H9 (cell line): ENCODE data around the gene CSNK2B. TPM values are rescaled to one million over a fixed set of nuclear protein-coding genes. Genes with fewer than 3 reads are reported as not detected.
A peak's percentile ranks its signal among the peaks of the same experiment; 100 is the strongest.

ENCODE experiments used
- DNase-seq: peaks from one replicate; pipeline ENCODE4 v3.0.0-alpha.2; 2017
- H2AFZ ChIP-seq: one replicate; pipeline ENCODE4 v1.6.1; 2013; ENCODE audit warnings: mild to moderate bottlenecking, low read length, control low read depth, moderate library complexity
- H2AK5ac ChIP-seq: 2 replicates; pipeline ENCODE4 v1.6.1; 2013; ENCODE audit warnings: low read length, control low read depth, mixed read lengths; ENCODE audit not compliant: insufficient read length
- H2BK120ac ChIP-seq: one replicate; pipeline ENCODE4 v1.6.1; 2013; ENCODE audit warnings: low read depth, mild to moderate bottlenecking, low read length, control low read depth, inconsistent platforms; ENCODE audit not compliant: poor library complexity, severe bottlenecking
- H2BK12ac ChIP-seq: 2 replicates; pipeline ENCODE4 v1.6.1; 2013; ENCODE audit warnings: low read length, control low read depth, mixed read lengths, low read depth; ENCODE audit not compliant: insufficient read length
- H2BK15ac ChIP-seq: 2 replicates; pipeline ENCODE4 v1.6.1; 2013; ENCODE audit warnings: low read depth, low read length, control low read depth
- H2BK20ac ChIP-seq: one replicate; pipeline ENCODE4 v1.6.1; 2013; ENCODE audit warnings: low read depth, mild to moderate bottlenecking, low read length, control low read depth, inconsistent platforms; ENCODE audit not compliant: poor library complexity, severe bottlenecking
- H2BK5ac ChIP-seq: 2 replicates; pipeline ENCODE4 v1.6.1; 2013; ENCODE audit warnings: low read length, control low read depth, mixed read lengths; ENCODE audit not compliant: insufficient read length
- H3K14ac ChIP-seq: 2 replicates; pipeline ENCODE4 v1.6.1; 2013; ENCODE audit warnings: low read length, control low read depth; ENCODE audit not compliant: insufficient read depth
- H3K18ac ChIP-seq: 2 replicates; pipeline ENCODE4 v1.6.1; 2013; ENCODE audit warnings: low read depth, mild to moderate bottlenecking, mixed read lengths, low read length, control low read depth; ENCODE audit not compliant: insufficient read length
- H3K23ac ChIP-seq: 2 replicates; pipeline ENCODE4 v1.6.1; 2013; ENCODE audit warnings: low read length, control low read depth, mixed read lengths, low read depth; ENCODE audit not compliant: insufficient read length
- H3K23me2 ChIP-seq: 2 replicates; pipeline ENCODE4 v1.6.1; 2013; ENCODE audit warnings: low read depth, mild to moderate bottlenecking, mixed read lengths, low read length, control low read depth; ENCODE audit not compliant: insufficient read length, poor library complexity, severe bottlenecking
- H3K27ac ChIP-seq: 2 replicates; pipeline ENCODE4 v1.5.1; 2013; ENCODE audit warnings: low read length, control low read depth, mixed read lengths, low read depth; ENCODE audit not compliant: insufficient read length
- H3K27me3 ChIP-seq: 2 replicates; pipeline ENCODE4 v1.6.1; 2013; ENCODE audit warnings: low read length, control low read depth, inconsistent platforms; ENCODE audit not compliant: insufficient read depth
- H3K4ac ChIP-seq: 2 replicates; pipeline ENCODE4 v1.6.1; 2013; ENCODE audit warnings: low read depth, mild to moderate bottlenecking, control low read depth, inconsistent platforms, low read length, moderate library complexity
- H3K4me1 ChIP-seq: 2 replicates; pipeline ENCODE4 v1.6.1; 2013; ENCODE audit warnings: low read length, control low read depth, inconsistent platforms; ENCODE audit not compliant: insufficient read depth
- H3K4me2 ChIP-seq: 2 replicates; pipeline ENCODE4 v1.6.1; 2013; ENCODE audit warnings: low read length, control low read depth, mixed read lengths; ENCODE audit not compliant: insufficient read length, insufficient read depth
- H3K56ac ChIP-seq: 2 replicates; pipeline ENCODE4 v1.6.1; 2013; ENCODE audit warnings: low read depth, mild to moderate bottlenecking, mixed read lengths, low read length, control low read depth; ENCODE audit not compliant: insufficient read length
- H3K79me1 ChIP-seq: 2 replicates; pipeline ENCODE4 v1.6.1; 2013; ENCODE audit warnings: low read depth, mild to moderate bottlenecking, moderate library complexity, low read length, control low read depth, inconsistent platforms; ENCODE audit not compliant: insufficient read depth, poor library complexity, severe bottlenecking
- H3K79me2 ChIP-seq: 2 replicates; pipeline ENCODE4 v1.6.1; 2013; ENCODE audit warnings: low read length, control low read depth, inconsistent platforms; ENCODE audit not compliant: insufficient read depth
- H3K9ac ChIP-seq: 2 replicates; pipeline ENCODE4 v1.6.1; 2013; ENCODE audit warnings: low read length, control low read depth, mixed read lengths; ENCODE audit not compliant: insufficient read length; ENCODE audit errors: extremely low read depth
- H3K9me3 ChIP-seq: one replicate; pipeline ENCODE4 v1.6.1; 2013; ENCODE audit warnings: low read depth, low read length, inconsistent platforms; ENCODE audit not compliant: control insufficient read depth
- H3T11ph ChIP-seq: one replicate; pipeline ENCODE4 v1.6.1; 2013; ENCODE audit warnings: mild to moderate bottlenecking, low read length, control low read depth, inconsistent platforms
- H4K20me1 ChIP-seq: one replicate; pipeline ENCODE4 v1.6.1; 2013; ENCODE audit not compliant: control insufficient read depth, insufficient read length, insufficient read depth
- H4K5ac ChIP-seq: 2 replicates; pipeline ENCODE4 v1.6.1; 2013; ENCODE audit warnings: low read depth, mild to moderate bottlenecking, mixed read lengths, low read length, control low read depth; ENCODE audit not compliant: insufficient read length
- H4K8ac ChIP-seq: replicated peaks from 2 replicates; pipeline ENCODE4 v1.6.1; 2013; ENCODE audit warnings: low read length, control low read depth, mixed read lengths, low read depth; ENCODE audit not compliant: insufficient read length
- H4K91ac ChIP-seq: 2 replicates; pipeline ENCODE4 v1.6.1; 2013; ENCODE audit warnings: low read depth, mild to moderate bottlenecking, moderate library complexity, mixed read lengths, low read length, control low read depth; ENCODE audit not compliant: insufficient read length
- H3K27ac Mint-ChIP-seq, 3 experiments: 2 replicates in 2 of 3; 3 replicates in 1 of 3; pipeline ENCODE4 v1.8.0; 2020 to 2021; ENCODE audit warnings: mixed read lengths in 3 of 3, mild to moderate bottlenecking in 1 of 3, moderate library complexity in 1 of 3
- H3K27me3 Mint-ChIP-seq: 2 replicates; pipeline ENCODE4 v1.8.0; 2021; ENCODE audit warnings: low read depth, mild to moderate bottlenecking, moderate library complexity, mixed read lengths
- H3K36me3 Mint-ChIP-seq, 3 experiments: 2 replicates in 2 of 3; 3 replicates in 1 of 3; pipeline ENCODE4 v1.8.0; 2020 to 2021; ENCODE audit warnings: low read depth in 3 of 3, mixed read lengths in 3 of 3; ENCODE audit not compliant: insufficient read depth in 1 of 3
- H3K4me1 Mint-ChIP-seq, 2 experiments: 2 replicates each; pipeline ENCODE4 v1.8.0; 2020; ENCODE audit warnings: mixed read lengths in 2 of 2
- H3K4me3 Mint-ChIP-seq, 2 experiments: 2 replicates in 1 of 2; 3 replicates in 1 of 2; pipeline ENCODE4 v1.8.0; 2020 to 2021; ENCODE audit warnings: mild to moderate bottlenecking in 2 of 2, mixed read lengths in 2 of 2, moderate library complexity in 1 of 2
- H3K9me3 Mint-ChIP-seq, 2 experiments: 2 replicates in 1 of 2; 3 replicates in 1 of 2; pipeline ENCODE4 v1.8.0; 2020; ENCODE audit warnings: mild to moderate bottlenecking in 2 of 2, mixed read lengths in 2 of 2, moderate library complexity in 1 of 2
- CTCF ChIP-seq: fragments of 200-600 bp; sonication (generic); conservative IDR thresholded peaks from 3 replicates; pipeline ENCODE4 v1.8.0; 2021; ENCODE audit warnings: antibody characterized with exemption, mild to moderate bottlenecking
- WGBS: extraction: QIAGEN DNeasy Blood & Tissue Kit; methylation state at CpG from one replicate; pipeline ENCODE4 v1.1.7; 2013; ENCODE audit warnings: missing lambda C conversion rate, low lambda C conversion rate, mixed read lengths; ENCODE audit not compliant: insufficient read length; ENCODE audit errors: extremely low coverage; 5-methylcytosine and 5-hydroxymethylcytosine counted together
- total RNA-seq: library from RNA; stranded (reverse); gene quantifications from 2 replicates; pipeline ENCODE4 v1.2.1, GENCODE V29; 2021

The CSNK2B gene
- total RNA-seq, 1 experiment from 2014 or later, result 187 TPM

GRCh38 chr6:31621991-31622390 is 43.9 kb upstream of the CSNK2B start:
- no peak for TF ChIP-seq CTCF
- Histone ChIP-seq H3K79me1 (peaks cover 4% of the 10 kb centered on the region), H3K4ac (no peak overlapping the region), H2BK15ac (no peak overlapping the region), H3K14ac (no peak overlapping the region), H2BK120ac (no peak overlapping the region), H3K27ac (no peak overlapping the region), H3K27me3 (no peaks in the 10 kb centered on the region), H3K23me2 (peaks cover 8% of the 10 kb centered on the region), H3K23ac (no peak overlapping the region), H2BK12ac (no peak overlapping the region), H4K91ac (no peak overlapping the region), H2BK20ac (no peak overlapping the region), H2AK5ac (no peak overlapping the region), H4K8ac (no peak overlapping the region), H3K9me3 (no peaks in the 10 kb centered on the region), H3K56ac (no peak overlapping the region), H3K4me2 (peak overlapping the region; percentile 92), H4K20me1 (no peaks in the 10 kb centered on the region), H2AFZ (no peak overlapping the region), H3K18ac (no peak overlapping the region), H3T11ph (no peak overlapping the region), H3K4me1 (peaks cover 3% of the 10 kb centered on the region; the same call in 1 of the 2 replicates), H3K79me2 (peaks cover 20% of the 10 kb centered on the region), H4K5ac (no peak overlapping the region), H3K9ac (peak overlapping the region; percentile 91), H2BK5ac (no peak overlapping the region)
- H3K27ac Mint-ChIP-seq, result peak overlapping the region; percentile 32 to 99 (median 98); a peak in 6 of 7 replicates
- WGBS, result no CpG with 5 or more reads among the region's 4 CpGs
- no peaks in the 10 kb centered on the region; a peak in 1 of 5 replicates for H3K9me3 Mint-ChIP-seq
- H3K4me1 Mint-ChIP-seq, result peaks cover 14 to 16% of the 10 kb centered on the region in 2 experiments
- no peak for DNase-seq
- H3K36me3 Mint-ChIP-seq, result peaks cover 53 to 59% (median 59%) of the 10 kb centered on the region in 3 experiments
- H3K4me3 Mint-ChIP-seq, result peak overlapping the region; percentile 93 to 98
- H3K27me3 Mint-ChIP-seq, result no peaks in the 10 kb centered on the region
